ENCODE results near the gene NAE1. TPM values are rescaled to one million over a fixed set of nuclear protein-coding genes. Genes with fewer than 3 reads are reported as not detected.
"Not testable (repeated sequence)": the region's sequence is repeated elsewhere in the genome, so short reads cannot be mapped to it uniquely, and the experiment has no call there.

Gene NAE1
- total and polyA plus RNA-seq, 12 donors = 23.7 to 35.9 (median 30.7) TPM

GRCh38 chr16:66798161-66798560 lies 32.6 kb downstream of the NAE1 start:
- H3K36me3 ChIP-seq = peaks cover 0 to 26% (median 11%) of the 10 kb centered on the region in 9 donors
- intact Hi-C loops (cut with DNase I) = no loop called here
- DNase-seq (no peak), ATAC-seq (no peak)
- 78 to 82% methylated on average over 2 of the region's 2 CpGs for WGBS, 2 donors
- no peaks in the 10 kb centered on the region for H3K27me3 ChIP-seq
- no peaks in the 10 kb centered on the region for H3K4me1 ChIP-seq
- TF ChIP-seq CTCF (IDR thresholded peaks at IDR 0.05) = no peak
- no peak overlapping the region for H3K27ac ChIP-seq
- no peak overlapping the region for H3K4me3 ChIP-seq
- no peaks in the 10 kb centered on the region for H3K9me3 ChIP-seq

GRCh38 chr16:66793984-66794383 lies 36.8 kb downstream of the NAE1 start:
- DNase-seq; H3K27ac ChIP-seq; H3K4me1 ChIP-seq; ATAC-seq; H3K4me3 ChIP-seq; intact Hi-C loops (cut with DNase I); H3K9me3 ChIP-seq; H3K36me3 ChIP-seq; H3K27me3 ChIP-seq: not testable (repeated sequence)
- WGBS, 2 donors = 89 to 94% methylated on average over 6 of the region's 6 CpGs

- WGBS, 2 donors = 44 to 52% methylated on average over 3 of the region's 3 CpGs
- no peaks in the 10 kb centered on the region for H3K9me3 ChIP-seq
- no peak for ATAC-seq
- TF ChIP-seq CTCF (IDR thresholded peaks at IDR 0.05) = no peak
- intact Hi-C loops (cut with DNase I) = no loop called here
- no peaks in the 10 kb centered on the region for H3K4me1 ChIP-seq
- H3K27ac ChIP-seq = no peak overlapping the region
- no peak for DNase-seq
- no peaks in the 10 kb centered on the region for H3K36me3 ChIP-seq
- H3K4me3 ChIP-seq = no peak overlapping the region
- H3K27me3 ChIP-seq = peaks cover 0 to 3% (median 0%) of the 10 kb centered on the region in 7 donors
Measured at GRCh38 chr16:66790130-66790733, 40.5 kb downstream of the NAE1 start.

GRCh38 chr16:66787427-66787826 lies 43.3 kb downstream of the NAE1 start:
- ATAC-seq = no peak
- Histone ChIP-seq H3K27me3 (peaks cover 0 to 3% (median 0%) of the 10 kb centered on the region in 7 donors), H3K27ac (no peak overlapping the region), H3K4me1 (no peaks in the 10 kb centered on the region), H3K36me3 (no peaks in the 10 kb centered on the region), H3K9me3 (no peaks in the 10 kb centered on the region), H3K4me3 (no peak overlapping the region)
- 71 to 94% methylated on average over 2 of the region's 2 CpGs for WGBS, 2 donors
- intact Hi-C loops (cut with DNase I) = no loop called here
- TF ChIP-seq CTCF (IDR thresholded peaks at IDR 0.05) = no peak
- DNase-seq = no peak

GRCh38 chr16:66786551-66786950 lies 44.2 kb downstream of the NAE1 start:
- no peak overlapping the region for H3K27ac ChIP-seq
- no peak for TF ChIP-seq CTCF (IDR thresholded peaks at IDR 0.05)
- no peaks in the 10 kb centered on the region for H3K36me3 ChIP-seq
- DNase-seq (no peak), ATAC-seq (no peak)
- no peaks in the 10 kb centered on the region for H3K4me1 ChIP-seq
- H3K27me3 ChIP-seq = peaks cover 0 to 3% (median 0%) of the 10 kb centered on the region in 7 donors
- H3K9me3 ChIP-seq = no peaks in the 10 kb centered on the region
- H3K4me3 ChIP-seq = no peak overlapping the region
- intact Hi-C loops (cut with DNase I) = no loop called here
- WGBS, 2 donors = 95 to 98% methylated on average over 3 of the region's 3 CpGs
